HG02798 (cell line): ENCODE measurements around the gene RNF17.

Experiments used
- ATAC-seq: cut with Tn5 transposase; IDR thresholded peaks from one replicate; pipeline ENCODE4 v1.9.1; 2021; ENCODE audit warnings: mild to moderate bottlenecking; ENCODE audit not compliant: unreplicated experiment, poor library complexity

RNF17 gene

DNA sequence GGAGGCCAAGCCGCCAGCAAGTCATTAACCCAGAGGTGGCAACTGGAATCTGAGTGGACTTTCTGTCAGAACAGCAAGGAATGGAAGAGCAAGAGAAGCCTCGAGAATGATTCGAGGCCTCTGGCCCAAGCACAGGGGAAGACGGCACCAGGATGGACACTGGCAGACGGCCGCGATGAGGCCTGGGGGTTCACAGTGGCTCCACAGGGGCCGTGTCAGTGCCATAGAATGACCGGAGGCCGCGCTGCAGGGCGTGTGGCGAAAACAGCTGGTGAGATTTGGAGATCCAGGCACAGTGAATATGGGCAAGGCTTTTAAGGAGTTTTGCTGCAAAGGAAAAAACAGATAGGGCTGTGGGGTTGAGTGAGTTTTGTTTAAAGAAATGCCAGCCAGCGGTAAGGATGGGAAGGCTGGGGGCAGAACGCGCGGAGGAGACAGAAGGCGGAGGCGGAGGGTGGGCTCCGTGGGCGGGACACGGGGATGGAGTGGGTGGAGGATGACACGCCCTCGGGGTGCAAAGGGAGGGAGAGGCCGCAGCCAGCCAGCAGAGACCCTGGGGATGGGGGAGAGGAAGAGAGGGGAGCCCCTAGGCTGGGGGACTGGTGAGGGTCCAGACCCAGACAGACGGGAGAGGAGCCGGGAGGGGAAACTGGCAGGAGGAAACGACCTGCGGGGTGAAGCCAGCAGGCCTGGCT lies 130.5 kb downstream of the RNF17 start:
- no peak for ATAC-seq

DNA sequence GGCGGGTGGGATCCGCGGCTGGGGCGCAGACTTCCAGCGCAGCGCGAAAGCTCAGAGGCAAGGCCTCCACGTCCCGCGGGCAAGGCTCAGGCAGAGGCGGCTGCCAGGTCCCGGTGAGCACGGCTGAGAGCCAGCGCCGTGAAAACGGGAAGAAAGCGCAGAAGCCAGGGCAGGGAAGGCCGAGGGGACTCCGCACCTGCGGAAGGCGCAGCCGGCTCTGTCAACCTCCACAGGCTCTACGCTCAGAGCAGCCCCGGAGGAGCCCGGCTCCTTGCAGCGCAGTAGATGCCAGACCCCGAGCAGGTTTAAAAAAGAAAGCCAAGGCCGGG lies 131.0 kb downstream of the RNF17 start:
- no peak for ATAC-seq

DNA sequence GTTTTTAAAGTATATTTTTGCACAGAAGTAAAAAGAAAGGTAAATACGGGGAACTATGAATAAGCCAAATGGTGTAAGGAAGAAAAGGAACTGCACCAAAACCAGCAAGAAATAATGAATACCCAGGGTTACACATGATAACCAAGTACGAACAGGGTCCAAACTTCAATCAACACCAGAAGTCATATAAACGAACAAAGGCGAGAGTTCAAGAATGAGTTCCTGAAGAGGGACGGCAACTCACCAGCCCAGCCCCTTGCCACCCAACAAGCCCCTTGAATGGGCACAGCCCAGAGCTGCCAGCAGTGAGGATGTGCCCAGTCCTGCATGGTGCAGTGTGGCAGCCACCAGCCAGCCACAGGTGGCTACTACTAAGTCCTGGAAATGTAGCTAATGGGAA lies 132.1 kb downstream of the RNF17 start:
- ATAC-seq = no peak

DNA sequence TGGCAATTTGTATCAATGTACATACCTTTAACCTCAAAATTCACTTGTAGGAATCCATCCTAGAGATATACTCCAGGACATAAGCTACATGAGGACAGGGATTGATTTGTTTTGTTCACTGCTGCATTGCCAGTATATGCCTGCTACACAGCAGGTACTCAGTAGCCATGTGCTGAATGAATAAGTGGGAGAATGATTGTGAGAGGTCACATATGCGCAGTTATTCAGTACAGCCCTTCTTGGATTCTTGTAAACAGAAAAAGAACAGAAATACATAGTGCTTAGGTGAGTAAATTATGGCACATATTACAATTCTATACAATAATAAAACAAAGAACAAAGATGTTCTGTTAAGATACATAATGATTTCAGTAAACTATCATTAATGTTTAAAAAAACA lies 133.3 kb downstream of the RNF17 start:
- ATAC-seq = no peak

DNA sequence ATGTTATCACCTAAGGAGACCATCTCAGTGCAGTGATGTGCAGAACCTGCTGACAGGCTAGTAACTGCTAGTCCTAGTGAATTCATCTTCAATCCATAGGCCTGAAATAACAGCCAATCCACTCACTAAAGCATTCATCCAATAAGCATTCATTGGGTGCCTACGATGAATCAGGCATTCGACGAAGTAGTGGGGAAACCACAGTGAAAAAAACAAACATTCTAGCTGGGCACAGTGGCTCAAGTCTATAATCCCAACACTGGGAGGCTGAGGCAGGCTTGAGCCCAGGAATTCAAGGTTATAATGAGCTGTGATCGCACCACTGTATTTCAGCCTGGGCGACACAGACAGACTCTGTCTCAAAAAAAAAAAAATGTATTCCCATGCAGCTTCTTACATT lies 135.6 kb downstream of the RNF17 start:
- no peak for ATAC-seq

DNA sequence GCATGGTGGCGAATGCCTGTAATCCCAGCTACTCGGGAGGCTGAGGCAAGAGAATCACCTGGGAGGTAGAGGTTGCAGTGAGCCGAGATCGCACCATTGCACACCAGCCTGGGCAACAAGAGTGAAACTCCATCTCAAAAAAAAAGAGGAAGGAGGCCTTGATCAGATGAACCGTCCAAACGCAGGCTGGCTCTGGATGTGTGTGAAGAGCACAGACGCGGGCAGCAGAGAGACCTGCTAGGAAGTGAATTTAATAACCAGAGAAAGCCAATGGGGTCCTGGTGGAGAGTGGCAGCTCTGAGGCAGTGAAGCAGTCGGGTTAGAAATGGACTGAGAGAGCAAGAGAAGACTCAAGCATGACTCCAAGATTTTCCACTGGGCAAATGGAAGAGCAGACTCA lies 136.5 kb downstream of the RNF17 start:
- ATAC-seq = no peak

DNA sequence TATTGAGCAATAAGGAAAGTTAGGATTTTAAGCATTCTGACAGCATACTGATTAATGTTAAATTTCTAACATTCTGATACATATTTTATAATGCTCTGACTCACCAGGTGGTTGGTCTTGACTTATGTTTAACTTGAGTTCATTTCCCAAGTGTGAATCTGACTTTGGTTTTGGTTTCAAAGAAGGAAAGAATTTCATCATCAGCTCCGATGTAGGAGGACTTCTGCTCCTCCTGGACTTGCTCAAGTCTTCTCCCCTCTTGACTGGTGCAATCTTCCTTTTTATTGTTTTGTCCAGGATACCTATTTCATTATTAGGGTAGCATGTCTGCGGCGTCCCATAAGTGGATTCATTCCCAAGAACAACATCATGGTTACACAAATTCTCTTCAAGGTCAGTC lies 141.3 kb downstream of the RNF17 start:
- no peak for ATAC-seq

DNA sequence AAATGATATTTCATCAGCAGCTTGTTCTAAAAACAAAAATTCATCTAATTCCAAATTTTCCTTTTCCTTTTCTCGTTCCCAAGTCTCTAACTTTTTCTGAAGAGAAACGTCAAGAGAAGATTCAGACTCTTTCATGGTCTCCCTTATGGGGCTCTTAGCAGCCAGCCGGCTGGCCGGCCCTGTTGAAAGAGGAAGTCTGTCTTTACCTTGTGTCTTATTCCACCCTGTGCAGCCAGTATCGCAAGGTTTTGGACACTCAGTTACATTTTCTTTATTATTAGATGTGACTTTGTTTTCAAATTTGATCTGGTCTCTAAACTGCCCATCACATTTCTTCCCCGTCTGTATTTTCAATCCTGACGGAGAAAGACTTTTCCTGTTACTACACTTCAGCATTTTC lies 142.3 kb downstream of the RNF17 start:
- ATAC-seq = no peak

DNA sequence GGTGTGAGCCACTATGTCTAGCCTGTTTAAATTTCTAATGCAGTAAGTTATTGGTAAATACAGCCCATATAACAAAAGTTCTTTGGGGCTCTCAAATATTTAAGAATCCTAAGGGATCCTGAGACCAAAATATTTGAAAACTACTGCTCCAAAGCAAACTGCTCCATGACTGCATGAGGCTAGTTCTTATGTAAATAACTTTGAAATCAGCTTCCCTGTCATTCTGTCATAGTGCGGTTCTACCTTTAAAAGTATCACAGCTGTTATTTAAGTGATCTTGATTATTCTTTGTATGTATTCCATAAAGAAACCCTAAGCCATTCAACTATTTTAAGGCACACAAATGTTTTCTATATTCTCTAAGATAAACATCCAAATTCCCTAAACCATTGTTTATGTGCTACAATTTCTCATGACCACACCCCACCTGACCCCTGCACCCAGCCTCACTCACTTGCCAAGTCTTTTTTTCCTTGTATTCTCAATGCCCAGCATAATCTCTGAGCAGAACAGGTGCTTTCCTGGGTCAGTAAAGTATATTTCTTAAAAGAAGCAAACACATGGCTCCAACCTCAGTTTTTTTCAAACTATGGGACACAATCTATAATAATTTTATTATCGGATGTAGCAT lies 146.6 kb downstream of the RNF17 start:
- ATAC-seq = no peak

DNA sequence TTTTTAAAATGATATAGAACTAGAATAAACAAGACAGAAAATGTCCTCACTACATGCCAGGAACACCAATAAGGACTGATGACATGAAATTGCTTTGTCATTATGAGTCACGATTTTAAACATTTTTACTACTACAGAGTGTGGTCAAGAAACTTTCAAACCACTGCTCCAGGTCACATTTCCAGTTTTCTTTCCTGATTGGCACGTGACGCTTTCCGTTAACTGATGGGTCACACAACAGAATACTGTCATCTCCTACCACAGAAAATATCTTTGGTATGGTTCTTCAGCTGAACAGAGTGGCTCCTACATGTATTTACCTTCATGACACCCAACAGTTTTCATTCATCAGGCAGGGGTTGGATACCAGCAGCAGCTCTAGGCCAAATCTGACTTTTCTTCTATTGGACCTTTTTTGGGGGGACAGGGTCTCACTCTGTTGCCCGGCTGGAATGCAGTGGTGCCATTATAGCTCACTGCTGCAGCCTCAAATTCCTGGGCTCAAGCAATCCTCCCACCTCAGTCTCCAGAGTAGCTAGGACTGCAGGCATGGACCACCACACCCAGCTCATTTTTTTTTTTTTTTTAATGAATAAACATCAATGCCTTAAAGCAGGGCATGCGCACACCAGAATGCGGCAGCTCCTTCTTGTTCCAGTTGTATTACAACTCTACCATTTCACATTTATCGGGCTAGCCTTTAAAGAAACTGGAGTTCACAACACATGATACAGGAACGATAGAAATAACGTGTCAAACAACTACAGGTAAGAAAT lies 147.4 kb downstream of the RNF17 start:
- ATAC-seq = no peak

DNA sequence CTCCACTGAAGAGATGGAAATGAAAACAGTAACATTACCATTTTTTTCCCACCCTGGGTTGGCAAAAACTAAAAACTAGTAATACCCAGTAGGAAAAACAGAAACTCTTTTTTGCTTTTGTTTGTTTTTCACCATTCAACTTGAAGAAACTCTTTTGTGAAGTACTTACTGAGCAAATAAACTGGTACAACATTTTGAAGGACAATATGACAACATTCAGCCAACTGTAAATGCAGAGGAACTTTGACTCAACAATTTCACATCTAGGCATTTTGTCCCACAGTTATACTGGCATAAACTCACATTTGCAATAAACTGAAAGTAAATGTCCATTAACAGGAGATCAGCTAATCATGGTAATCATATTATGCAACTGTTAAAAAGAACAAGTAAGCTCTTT lies 152.5 kb downstream of the RNF17 start:
- ATAC-seq = no peak

DNA sequence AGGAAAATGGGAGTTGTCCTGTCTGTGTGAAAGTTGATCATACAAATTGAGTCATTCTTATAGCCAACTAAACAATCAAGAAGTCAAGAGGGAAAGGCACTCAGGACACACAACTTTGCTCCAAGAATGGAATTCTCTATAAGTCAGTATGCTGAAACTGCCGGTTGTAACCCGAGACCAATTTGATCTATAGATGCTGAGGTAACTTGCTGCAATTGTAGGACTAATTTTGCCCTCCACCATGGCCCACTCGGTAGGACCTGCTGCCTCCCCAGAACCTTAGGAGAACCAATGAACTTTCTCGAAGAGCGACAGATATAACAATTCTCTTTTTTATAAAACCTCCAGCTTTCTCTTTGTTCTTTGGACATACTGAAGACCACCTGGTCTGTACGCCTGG lies 157.0 kb downstream of the RNF17 start:
- ATAC-seq = no peak

DNA sequence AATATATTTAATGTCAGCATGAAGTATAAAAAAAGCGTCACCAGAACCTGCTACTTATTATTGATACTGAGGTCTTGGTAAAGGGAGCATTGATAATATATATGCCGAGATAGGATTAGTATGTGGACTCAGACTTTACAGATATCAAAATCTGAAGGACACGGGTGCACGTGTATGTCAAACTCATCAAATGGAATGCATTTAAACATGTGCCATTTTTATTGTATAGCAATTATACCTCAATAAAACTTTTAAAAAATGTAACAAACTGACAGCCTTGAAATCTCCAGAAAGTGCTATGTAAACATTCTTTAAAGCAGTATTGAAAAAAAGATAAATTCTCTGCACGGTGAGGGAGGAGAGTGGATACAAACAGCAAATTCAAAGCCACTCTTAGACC lies 157.9 kb downstream of the RNF17 start:
- no peak for ATAC-seq

DNA sequence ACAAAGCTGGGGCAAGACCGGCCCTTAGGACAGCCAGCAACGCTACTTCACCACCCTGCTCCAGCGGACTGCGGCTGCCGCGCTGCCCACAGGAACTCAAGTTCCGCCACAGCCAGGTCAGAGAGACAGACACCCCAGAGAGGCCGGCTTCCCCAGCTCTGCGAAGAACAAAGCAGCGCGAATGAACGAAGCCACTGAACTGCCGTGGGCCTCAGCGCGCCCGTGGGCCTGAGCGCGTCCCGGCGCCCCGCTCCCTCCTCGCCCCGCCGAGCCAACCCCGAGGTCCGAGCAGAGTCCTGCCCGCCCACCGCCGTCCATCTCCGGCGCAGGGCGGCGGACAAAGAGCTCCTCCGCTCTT lies 158.4 kb downstream of the RNF17 start:
- ATAC-seq = no peak

DNA sequence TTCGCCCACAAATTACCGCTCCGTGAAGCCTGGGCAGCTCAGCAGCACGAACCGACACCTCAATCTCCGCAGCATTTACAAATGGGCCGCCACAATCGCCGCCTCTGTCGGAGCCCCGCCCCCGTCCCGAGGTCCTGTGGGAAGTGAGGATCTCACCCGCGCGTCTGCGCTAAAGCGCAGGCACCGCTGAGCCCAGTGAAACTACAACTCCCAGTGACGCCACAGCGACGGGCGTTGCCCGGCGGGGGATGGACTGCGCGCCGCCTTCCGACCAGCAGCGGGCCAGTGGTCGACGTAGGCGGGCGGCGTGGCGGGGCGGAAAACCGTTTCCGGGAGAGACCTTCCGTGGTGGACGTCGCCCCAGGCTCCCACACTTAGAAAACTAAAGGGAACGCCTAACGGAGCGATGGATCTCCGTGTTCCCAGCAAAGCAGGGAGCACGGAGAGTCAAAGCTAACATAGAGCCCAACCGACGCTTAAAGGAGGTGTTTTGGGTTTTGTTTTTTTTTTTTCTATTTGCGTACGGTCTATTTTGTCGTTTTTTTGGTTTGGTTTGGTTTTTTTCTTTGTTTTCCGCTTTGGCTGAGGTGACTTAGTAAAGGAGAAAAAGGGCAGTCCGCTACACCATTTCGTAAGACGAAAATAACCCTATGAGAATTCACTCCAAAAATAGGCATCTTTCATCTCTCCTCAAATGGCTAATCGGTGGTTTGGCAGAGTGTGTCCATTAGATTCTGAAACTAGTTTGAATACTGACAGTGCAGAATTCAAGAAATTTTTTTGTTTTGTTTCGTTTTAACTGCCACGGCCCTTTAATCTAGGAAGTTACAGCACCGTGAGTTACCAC lies 159.0 kb downstream of the RNF17 start:
- ATAC-seq = peak; percentile 93

DNA sequence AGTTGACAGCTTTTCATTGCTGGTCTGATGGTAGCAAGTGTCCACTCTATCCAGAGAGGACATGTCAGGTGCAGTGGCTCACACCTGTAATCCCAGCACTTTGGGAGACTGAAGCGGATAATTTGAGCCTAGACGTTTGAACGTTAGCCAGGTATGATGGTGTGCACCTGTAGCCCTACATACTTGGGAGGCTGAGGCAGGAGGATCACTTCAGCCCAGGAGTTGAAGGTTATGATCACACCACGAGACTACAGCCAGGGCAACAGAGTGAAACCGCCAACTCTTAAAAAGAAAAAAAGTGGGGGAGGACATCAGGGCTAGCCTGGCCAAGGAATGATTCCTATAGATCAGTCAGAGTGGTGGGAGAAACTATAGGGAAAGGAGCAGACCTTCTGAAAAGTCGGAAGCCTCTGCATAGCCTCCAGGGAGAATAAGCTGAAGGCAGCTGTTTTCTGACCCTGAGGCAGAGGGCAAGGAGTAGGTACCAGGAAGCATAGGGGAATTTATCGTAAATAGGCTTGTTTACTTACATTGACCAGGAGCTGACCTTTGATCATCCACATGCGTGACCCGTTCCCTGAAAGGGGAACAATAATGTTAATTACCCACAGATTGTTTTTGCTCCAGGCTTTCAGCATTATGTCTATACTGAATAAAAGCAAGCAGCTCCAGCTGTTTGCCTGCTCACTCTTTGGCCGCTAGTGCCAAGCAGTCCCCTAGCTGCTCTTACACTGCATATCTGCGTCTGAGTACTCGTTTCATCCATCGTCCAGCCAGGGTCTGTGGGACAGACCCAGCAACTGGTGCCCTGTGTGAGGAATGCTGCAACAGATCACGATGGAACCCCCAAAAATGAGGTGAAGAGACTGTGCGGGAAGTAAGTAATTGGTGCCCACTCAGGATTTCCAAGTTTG lies 161.6 kb downstream of the RNF17 start:
- no peak for ATAC-seq

DNA sequence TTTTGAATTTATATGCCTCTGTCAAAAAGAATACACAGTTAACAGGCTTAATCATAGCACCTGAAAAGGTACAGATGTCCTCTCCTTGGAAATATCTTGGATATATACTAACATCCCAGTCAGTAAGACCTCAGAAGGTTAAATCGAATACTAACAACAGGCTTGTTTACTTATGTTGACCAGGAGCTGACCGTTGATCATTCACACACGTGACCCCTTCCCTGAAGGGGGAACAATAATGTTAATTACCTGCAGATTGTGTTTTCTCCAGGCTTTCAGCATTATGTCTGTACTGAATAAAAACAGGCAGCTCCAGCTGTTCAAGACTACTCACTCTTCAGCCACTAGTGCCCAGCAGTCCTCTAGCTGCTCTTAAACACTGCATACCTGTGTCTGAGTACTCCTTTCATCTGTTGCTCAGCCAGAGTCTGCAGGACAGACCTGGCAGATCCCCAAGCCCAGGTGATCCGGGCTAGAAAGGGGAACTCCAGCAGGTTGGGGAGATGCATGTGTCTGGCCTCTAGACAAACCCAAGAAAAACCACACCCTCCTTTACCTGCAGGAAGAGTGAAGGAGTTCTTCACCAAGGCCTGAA lies 163.9 kb downstream of the RNF17 start:
- no peak for ATAC-seq

DNA sequence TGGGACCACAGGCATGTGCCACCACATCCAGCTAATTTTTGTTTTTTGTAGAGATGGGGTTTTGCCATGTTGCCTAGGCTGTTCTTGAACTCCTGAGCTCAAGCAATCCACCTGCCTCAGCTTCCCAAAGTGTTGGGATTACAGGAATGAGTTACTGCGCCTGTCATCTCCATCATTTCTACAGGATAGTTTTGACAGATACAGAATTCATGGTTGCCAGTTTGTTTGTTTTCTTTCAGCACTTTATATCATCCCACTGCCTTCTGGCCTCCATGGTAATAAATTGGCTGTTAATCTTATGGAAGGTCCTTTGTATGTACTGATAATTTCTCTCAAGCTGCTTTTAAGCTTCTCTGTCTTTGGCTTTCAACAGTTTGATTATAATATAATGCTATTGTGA lies 165.2 kb downstream of the RNF17 start:
- ATAC-seq = no peak
